Bone marrow (tissue), 2 donors: ENCODE data around the gene PAGE4.

ENCODE experiments used
- DNase-seq, 2 donors: peaks; one replicate each; lab custom pipeline; 2025; lab: John Stamatoyannopoulos, UW

PAGE4 gene

GRCh38 chrX:49829016-49829415, at the start of gene PAGE4:
TSS of gene PAGE4 (plus strand) at chrX:49829303. CDS start at chrX:49830429, 1,126 bp downstream.
- no peak for DNase-seq

- no peak for DNase-seq
Measured at GRCh38 chrX:49784747-49785280, 44.3 kb upstream of the PAGE4 start.

- no peak for DNase-seq
Measured at GRCh38 chrX:49792376-49792775, 36.7 kb upstream of the PAGE4 start.

GRCh38 chrX:49793686-49794085, 35.4 kb upstream of the PAGE4 start:
- no peak for DNase-seq

- DNase-seq = no peak
Measured at GRCh38 chrX:49799828-49800227, 29.3 kb upstream of the PAGE4 start.

GRCh38 chrX:49809891-49810632, 19.0 kb upstream of the PAGE4 start:
- no peak for DNase-seq

- DNase-seq = no peak
Measured at GRCh38 chrX:49812177-49812576, 16.9 kb upstream of the PAGE4 start.

GRCh38 chrX:49816435-49816834, 12.7 kb upstream of the PAGE4 start:
- DNase-seq = no peak

GRCh38 chrX:49838374-49838773, 9.3 kb downstream of the PAGE4 start:
- DNase-seq = no peak

- no peak for DNase-seq
Measured at GRCh38 chrX:49840679-49841078, 11.6 kb downstream of the PAGE4 start.

GRCh38 chrX:49842621-49843020, 13.5 kb downstream of the PAGE4 start:
- no peak for DNase-seq

GRCh38 chrX:49844611-49845010, 15.5 kb downstream of the PAGE4 start:
- no peak for DNase-seq

GRCh38 chrX:49845701-49846403, 16.7 kb downstream of the PAGE4 start:
- no peak for DNase-seq

- DNase-seq = no peak
Measured at GRCh38 chrX:49846522-49846921, 17.4 kb downstream of the PAGE4 start.

- DNase-seq = no peak
Measured at GRCh38 chrX:49848275-49848674, 19.2 kb downstream of the PAGE4 start.

- DNase-seq = no peak
Measured at GRCh38 chrX:49850028-49850427, 20.9 kb downstream of the PAGE4 start.

GRCh38 chrX:49853661-49854060, 24.6 kb downstream of the PAGE4 start:
- DNase-seq = no peak

GRCh38 chrX:49856819-49857218, 27.7 kb downstream of the PAGE4 start:
- no peak for DNase-seq

GRCh38 chrX:49858341-49858740, 29.2 kb downstream of the PAGE4 start:
- DNase-seq = no peak

GRCh38 chrX:49859491-49859890, 30.4 kb downstream of the PAGE4 start:
- DNase-seq = no peak

- no peak for DNase-seq
Measured at GRCh38 chrX:49860867-49861535, 31.9 kb downstream of the PAGE4 start.

- no peak for DNase-seq
Measured at GRCh38 chrX:49862093-49862492, 33.0 kb downstream of the PAGE4 start.

- no peak for DNase-seq
Measured at GRCh38 chrX:49868739-49869138, 39.6 kb downstream of the PAGE4 start.
